NCI-H2196 treated with DMSO at 0.1 percent for 48 hours (cell line): Measurements from ENCODE around the gene IL36B.

Experiments used
- DNase-seq: peaks from one replicate; lab custom pipeline; 2025; ENCODE audit not compliant: unreplicated experiment; lab: John Stamatoyannopoulos, UW

IL36B gene

GRCh38 chr2:113076954-113077669, 24.4 kb upstream of the IL36B start:
- DNase-seq, result no peak

- no peak for DNase-seq
These were observed 22.9 kb upstream of the IL36B start for GRCh38 chr2:113075600-113075999.

GRCh38 chr2:113075030-113075429, 22.4 kb upstream of the IL36B start:
- no peak for DNase-seq

GRCh38 chr2:113073325-113073834, 20.7 kb upstream of the IL36B start:
- DNase-seq, result no peak

- DNase-seq, result no peak
These were observed 19.9 kb upstream of the IL36B start for GRCh38 chr2:113072584-113072983.

GRCh38 chr2:113070606-113070975, 17.9 kb upstream of the IL36B start:
- DNase-seq, result no peak

GRCh38 chr2:113069676-113070605, 17.3 kb upstream of the IL36B start:
- DNase-seq, result no peak

- DNase-seq, result no peak
These were observed 16.2 kb upstream of the IL36B start for GRCh38 chr2:113068706-113069485.

GRCh38 chr2:113068249-113068648, 15.6 kb upstream of the IL36B start:
- no peak for DNase-seq

- no peak for DNase-seq
These were observed 15.0 kb upstream of the IL36B start, which contains the start of gene IL1F10 for GRCh38 chr2:113067681-113068080. Gene IL1F10, plus strand, starts transcription at chr2:113067970. Its CDS starts 4,769 bp downstream, at chr2:113072739.

GRCh38 chr2:113064898-113065297, 12.2 kb upstream of the IL36B start:
- no peak for DNase-seq

GRCh38 chr2:113064281-113064680, 11.6 kb upstream of the IL36B start:
- DNase-seq, result no peak

GRCh38 chr2:113061896-113062770, 9.5 kb upstream of the IL36B start:
- DNase-seq, result no peak

- no peak for DNase-seq
These were observed 8.6 kb upstream of the IL36B start for GRCh38 chr2:113061241-113061640.

- DNase-seq, result no peak
These were observed 8.1 kb upstream of the IL36B start for GRCh38 chr2:113060796-113061195.

GRCh38 chr2:113060396-113060795, 7.7 kb upstream of the IL36B start:
- no peak for DNase-seq

GRCh38 chr2:113058998-113059960, 6.6 kb upstream of the IL36B start, which contains the start of gene IL36RN:
Gene IL36RN, plus strand, starts transcription at chr2:113059198. Its CDS starts 241 bp downstream, at chr2:113059439.
- no peak for DNase-seq

- no peak for DNase-seq
These were observed 5.8 kb upstream of the IL36B start for GRCh38 chr2:113058411-113058994.

- no peak for DNase-seq
These were observed 4.5 kb upstream of the IL36B start for GRCh38 chr2:113057117-113057516.
